Renal cortical epithelial cell (primary cell): ENCODE results near the gene PRDM5. TPM values are rescaled to one million over a fixed set of nuclear protein-coding genes. Genes with fewer than 3 reads are reported as not detected.
"Not testable (repeated sequence)": the region's sequence is repeated elsewhere in the genome, so short reads cannot be mapped to it uniquely, and the experiment has no call there.

Source experiments
- DNase-seq: peaks from one replicate; pipeline ENCODE4 v3.0.0-alpha.2; 2011; ENCODE audit warnings: low read depth
- total RNA-seq: library from RNA; depleted of rRNA; stranded (reverse); fragments of >200 nt; gene quantifications from 2 replicates; pipeline ENCODE4 v1.2.3, GENCODE V29; 2014

Gene PRDM5
- total RNA-seq, 1 donor from 2014 or later, result 9.8 TPM

DNA sequence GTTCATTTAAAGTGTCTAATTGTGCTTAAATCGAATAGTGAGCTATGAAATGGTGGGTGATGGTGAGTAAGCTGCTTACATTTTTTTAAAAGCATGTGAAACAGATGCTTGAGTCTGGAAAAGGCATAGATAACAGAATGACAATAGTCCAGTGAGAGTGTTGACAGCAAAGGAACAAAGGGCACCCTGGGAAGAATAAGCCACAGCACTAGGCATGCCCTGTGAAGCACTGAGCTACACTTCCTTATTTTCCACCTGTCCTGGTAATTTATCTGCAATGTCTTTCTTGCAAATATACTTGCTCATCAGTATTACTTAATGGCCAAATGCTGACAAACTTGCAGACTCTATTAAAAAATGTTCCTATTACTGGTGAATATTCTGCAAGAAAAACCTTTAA lies 168.7 kb downstream of the PRDM5 start:
- peak; percentile 8 for DNase-seq

DNA sequence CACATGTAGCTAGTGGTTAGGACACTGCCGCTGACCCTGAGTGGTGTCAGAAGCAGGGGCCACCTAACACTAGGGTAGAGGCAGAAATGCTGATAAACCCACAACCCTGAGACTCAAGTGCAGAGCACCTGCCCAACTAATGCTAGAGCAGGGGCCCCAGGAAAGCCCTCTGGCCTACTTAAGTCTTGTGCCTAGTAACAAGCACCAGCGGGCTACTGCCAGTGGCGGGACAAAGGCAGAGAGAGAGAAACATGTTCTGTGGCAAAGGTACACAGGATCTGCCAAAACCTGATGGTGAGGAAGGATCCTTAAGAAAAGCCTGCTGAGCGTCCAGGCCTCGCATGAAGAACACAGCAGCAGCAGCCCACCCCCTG lies 172.4 kb downstream of the PRDM5 start:
- no peak for DNase-seq

DNA sequence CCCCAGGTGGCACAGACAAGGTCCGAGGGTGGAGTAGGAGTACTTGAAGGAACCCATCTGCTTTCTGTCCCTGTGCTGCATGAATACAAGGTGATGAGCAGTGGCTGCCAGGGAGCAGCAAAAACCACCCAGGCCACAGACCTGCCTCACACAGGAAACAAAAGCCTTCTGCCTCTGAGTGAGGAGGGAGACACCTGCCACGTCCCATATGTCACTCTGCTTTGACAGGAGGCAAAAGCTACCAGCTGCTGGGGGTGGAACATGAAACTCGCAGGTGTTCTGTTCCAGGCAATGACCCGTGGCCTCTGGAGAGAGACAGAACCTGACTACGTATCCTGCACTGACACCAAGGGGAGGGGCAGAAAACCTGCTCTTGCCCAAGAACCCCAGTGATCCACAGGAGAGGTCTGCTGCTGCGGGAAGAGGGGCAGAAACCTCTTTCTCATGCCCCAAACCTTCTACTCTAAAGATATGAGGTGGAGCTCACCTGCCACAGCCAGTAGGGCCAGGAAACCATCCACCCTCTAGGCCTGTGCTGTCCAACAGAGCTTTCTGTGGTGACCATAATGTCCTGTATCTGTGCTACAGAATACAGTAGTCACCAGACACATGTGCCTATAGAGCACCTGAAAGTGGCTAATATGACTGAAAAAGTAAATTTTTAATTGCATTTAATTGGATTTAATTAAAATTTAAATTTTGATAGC lies 172.9 kb downstream of the PRDM5 start:
- no peak for DNase-seq

DNA sequence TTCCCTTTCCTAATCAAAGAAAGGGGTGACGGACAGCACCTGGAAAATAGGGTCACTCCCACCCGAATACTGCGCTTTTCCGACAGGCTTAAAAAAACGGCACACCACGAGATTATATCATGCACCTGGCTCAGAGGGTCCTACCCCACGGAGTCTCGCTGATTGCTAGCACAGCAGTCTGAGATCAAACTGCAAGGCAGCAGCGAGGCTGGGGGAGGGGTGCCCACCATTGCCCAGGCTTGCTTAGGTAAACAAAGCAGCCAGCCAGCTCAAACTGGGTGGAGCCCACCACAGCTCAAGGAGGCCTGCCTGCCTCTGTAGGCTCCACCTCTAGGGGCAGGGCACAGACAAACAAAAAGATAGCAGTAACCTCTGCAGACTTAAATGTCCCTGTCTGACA lies 180.9 kb downstream of the PRDM5 start:
- not testable (repeated sequence) for DNase-seq

DNA sequence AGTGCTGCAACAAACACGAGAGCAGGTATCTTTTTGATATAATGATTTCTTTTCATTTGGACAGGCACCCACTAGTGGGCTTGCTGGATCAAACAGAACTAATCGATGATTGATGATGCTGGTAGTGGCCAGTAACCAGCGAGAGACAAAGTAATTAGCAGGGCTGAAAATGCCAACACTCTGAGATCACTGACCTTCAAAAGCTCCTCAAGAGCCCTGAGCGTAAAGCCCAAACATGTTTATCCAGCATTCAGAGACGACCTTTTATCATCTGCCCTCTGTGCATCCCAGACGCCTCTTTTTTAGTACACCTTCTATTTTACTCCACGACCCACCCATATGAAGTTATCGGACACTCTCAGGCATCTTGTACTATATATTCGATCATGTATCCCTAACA lies 186.2 kb downstream of the PRDM5 start:
- DNase-seq, result no peak

DNA sequence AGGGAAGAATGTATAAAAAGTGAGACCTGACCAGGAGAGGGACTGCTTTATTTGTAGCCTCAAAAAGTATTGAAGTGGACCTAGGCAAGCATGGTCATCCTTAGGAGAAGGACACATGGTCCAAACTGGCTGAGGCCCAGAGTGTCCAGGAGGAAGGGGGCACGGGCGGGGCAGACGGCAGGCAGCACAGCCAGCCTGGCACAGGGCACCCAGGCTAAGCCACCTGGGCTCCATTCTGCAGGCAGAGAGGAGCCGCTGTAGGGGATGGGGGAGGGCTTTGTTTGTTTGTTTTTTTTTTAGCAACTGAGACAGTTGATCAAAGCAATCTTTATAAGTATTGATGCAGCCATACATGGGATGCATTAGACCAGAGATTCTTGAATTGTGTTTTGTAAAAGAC lies 188.6 kb downstream of the PRDM5 start:
- no peak for DNase-seq

DNA sequence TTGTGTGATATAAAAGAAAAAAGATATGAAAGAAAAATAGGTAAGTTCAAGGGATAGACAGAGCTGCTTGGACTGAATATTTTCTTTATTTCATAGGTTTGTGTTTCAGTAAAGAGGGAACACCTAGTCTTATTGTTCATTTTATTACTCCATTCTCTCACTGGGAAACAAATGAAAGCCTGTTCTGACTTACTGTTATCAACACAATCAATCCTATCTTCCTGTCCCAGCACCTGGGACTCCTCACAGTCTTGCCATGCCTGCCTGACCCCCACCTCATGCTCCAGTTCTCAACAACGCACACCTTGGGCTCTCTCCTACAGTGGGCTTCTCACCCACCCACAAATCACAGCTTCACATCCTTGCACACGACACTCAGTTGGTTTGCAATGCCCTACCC lies 189.5 kb downstream of the PRDM5 start:
- DNase-seq, result no peak

DNA sequence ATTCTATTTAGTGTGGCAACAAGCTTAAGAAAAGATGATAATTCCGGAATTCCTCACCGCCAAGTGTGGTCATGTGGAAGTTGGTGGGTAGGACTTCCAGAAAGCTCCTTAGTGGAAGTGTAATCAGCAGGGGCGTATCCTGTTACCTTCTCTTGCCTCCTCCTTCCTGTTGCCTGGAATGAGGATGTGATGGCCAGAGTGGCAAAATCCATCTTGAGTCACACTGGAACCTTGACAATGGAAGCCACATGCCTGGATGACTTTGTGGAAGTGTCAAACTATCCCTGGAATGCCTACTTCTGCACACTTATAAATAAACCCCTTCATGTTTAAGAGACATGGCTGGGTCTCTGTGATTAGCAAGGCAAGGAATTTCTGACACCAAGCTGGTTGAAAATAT lies 191.0 kb downstream of the PRDM5 start:
- DNase-seq, result peak; percentile 63

DNA sequence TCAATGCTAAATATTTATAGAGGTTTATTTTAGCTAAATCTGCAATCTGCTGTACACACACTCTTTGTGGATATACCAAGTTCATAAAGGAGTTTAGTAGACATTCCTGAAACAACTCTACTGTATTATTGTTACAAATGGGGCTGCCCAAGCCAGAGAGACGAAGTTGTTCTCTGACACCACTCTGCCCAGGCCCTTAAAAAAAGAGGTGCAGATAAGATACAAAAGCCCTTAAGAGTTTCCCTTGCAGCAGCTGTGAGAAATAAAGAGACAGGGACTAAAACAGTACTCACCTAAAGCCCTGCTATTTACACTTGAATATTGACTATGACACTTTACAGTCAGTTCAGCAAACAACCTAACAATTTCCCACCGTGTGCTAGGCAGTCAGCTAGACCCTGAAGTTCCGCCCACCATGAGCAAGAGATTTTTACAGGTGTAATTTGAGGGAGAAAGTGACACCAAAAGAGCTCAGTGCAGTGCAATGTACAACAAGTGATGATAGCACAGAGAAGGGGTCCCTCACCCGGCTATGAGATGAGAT lies 191.7 kb downstream of the PRDM5 start:
- DNase-seq, result no peak

DNA sequence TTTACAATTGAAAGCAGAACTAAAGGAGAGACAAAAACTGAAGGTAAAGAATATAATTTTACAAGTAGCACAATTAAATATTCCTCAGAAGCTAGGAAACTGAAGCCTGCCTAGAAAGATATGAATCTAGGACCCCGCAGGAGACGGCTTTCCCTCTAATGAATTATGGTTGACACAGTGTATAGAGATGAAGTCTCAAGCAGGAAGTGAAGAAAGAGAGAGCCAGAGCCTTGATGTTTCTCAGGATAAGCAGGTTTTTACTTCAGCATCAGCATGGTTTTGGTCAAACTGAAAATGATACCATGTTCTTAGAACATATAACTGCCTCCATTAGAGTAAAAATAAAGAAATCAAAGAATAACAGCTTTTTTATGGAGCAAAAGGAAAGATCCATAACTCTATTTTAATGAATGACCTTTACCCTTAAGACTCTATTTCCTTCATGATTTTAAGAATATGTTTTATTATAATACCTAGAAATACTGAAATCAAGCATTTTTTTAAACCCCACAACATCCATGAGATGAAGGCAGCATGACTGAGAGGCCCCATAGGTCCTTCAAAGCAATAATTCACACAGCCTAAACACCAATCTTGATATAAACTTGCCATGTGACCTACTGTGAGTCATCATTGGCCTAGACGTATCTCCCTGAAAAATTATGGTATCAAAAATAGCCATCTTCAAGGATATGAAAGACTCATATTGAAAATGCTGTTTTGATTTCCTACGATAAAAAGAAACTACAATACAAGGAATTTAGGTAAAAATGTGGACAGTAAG lies 193.4 kb downstream of the PRDM5 start:
- no peak for DNase-seq

DNA sequence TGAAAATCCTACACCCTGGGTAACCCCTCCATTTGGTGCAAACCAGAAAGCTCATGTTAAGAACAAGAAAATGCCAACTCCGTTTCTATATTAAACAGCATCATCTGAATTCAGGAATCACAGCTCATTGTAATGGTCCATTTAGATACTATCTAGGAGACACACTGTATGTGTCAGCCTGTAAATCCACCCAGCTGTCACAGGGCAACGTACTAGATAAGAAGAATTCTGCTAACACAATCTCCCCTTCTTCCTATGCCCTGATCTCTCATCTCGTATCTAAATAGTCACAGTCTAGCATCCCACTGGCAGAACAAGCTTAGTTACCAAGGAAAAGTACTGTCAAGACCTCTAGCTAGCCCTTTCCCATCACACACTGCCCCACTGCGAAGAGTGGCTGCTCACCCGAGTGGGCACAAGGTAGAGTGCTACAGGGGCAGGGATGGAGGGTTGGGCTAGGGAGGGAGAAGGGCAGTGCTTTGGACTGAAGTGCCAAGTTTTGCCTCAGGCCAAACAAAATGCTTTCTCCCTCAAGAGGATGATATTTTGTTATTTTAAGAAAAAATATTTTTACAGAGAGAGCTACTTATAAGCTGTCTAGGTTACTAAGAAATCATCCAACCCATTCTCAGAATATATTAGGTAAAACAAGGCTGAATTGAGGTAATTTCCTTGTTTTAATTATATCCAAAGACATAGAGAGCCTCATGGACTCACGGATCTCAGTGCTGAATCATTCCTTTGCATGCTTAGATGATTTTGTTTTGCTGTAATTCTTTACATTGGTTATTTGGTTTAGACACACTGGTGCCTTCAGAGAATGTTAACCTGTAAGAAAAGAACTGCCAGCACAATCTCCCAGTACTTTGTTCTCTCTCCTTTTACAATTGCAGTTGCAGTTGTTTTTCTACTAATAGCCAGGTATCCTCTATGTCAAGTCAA lies 196.6 kb downstream of the PRDM5 start:
- peak; percentile 69 for DNase-seq

DNA sequence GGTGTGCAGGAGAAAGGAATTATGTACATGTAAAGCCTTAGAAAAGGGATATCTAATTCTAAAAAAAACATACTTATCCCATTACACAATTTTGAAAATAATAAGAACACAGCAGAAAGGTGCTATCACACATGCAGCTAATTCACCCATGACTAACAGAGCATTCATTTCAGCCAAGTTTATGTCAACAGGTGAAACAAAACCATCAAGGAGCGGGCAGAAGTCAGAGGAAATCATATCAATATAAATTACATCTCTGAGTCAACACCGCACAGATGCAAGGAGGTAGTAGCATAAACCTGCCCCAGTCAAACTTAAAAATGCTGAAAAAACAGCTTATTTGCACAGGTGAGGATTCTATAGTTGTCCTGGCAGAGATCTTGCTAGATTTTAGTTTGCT lies 197.9 kb downstream of the PRDM5 start:
- no peak for DNase-seq

DNA sequence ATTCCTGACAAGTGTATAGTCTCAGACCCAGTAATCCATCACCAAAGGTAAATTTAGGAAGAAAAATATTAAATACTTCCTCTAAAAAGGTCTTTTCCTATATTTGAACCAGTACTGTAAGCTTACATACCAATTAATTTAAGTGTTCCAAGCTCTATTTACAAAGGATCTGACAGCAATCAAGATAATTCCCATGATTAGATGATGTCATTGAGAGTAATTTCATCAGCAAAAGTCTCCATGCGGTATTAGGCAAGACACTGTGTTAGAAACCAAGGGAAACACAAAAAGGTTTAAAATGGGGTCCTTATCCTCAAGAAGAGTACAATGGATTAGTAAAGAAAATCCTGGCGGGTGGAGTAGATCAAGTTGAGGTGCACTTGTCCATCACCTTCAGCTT lies 198.5 kb downstream of the PRDM5 start:
- DNase-seq, result no peak

DNA sequence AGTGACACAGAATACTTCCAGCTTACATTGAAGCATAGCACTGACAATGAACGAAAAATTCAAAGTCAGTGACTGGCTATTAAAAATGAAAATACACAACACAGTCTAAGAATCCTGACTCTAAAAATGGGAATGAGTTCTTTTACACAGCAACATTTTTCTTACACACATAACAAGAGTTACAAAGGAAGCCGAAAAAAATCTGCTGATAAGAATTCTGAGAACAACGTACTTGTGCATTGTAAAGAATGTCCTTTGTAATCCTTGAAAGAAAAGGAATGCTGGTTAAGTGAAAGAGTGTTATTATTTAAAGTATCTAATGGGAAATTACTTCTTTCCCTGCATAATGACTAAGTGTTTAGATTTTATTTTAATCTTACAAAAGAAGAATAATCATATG lies 199.4 kb downstream of the PRDM5 start:
- DNase-seq, result no peak

DNA sequence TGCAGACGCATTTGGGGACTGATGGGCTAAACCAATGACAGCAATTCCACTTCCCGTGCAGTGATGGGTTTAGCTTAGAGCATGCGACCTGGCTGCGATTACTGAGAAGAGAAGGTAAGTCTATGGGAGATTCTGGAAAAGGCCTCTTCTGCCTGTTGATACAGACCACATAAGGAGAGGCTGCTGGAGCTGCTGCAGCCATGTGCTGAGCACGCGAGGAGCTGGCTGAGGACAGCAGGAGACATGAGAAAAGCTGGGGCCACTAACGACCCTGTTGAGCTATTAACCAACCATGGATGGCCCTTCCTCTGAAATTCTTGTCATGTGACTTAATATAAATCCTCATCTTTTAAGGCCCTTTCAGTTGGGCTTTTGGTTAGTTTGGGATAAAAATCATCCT lies 199.9 kb downstream of the PRDM5 start:
- DNase-seq, result no peak

DNA sequence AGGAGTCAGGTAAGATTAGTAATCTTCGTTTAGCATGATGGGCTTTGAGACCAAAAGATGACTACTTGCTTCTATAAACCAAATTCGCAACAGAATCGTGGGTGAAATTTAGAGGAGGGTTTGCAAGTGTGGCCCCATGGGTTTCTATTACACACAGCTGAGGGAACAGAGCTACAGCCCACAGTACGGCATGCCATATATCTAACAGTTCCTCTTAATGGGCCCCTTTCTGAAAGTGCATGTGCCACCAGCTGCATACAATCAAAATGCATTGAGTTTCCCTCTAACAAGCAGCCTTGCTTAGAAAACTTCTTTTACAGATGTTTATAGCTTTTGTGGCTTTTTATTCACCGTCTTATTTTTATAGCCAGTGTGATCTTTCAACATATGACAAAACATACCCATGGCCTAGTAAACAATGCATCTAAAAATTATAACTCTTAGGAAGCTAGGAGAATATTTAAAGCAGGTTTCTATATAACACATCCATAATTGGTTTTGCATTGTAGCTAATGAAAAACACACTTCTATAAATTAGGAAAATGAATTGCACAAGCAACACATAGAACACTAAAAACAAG lies 202.1 kb downstream of the PRDM5 start:
- no peak for DNase-seq

DNA sequence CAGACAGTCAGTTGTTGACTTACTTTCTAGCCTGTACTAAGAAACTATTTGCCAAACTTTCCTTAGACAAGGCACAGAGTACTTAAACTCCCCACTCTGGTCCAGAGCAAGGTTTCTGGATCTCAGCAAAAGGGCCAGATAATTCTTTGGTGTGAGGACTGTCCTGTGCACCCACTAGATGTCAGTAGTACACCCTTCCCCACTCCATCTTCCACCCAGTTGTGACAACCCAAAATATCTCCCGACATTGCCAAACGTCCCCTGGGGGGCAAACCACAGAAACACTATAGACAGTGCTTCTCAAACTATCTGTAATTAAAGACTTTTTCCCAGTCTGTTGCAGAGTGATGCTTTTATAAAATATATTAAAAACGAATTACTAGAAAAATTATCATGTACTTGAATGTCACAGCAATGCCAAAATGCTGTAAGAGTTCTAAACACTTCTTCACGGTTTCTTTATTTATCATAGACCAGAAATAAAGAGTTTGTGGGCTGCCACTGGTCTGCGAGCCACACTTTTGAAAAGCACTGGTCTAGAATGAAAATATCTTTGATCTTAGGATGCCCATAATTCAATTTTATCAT lies 203.5 kb downstream of the PRDM5 start:
- peak; percentile 29 for DNase-seq

DNA sequence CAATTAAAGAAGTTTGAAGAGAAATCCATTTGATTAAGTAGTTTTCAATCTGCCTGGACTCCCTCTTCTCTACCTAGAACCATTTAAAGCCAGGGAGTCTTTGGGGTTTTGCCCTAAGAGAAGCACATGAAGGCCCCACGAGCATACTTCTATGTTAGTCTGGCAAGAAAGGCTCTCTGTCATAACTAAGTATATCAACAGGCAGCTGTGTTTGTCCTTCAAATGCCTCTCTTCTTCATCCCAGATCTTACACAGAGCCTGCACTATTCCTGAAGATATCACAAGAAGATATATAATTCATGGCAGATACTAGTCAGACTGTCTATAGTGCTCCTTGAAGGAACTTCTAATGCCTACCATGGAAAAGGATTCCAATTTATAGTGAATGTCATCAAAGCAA lies 206.2 kb downstream of the PRDM5 start:
- no peak for DNase-seq

DNA sequence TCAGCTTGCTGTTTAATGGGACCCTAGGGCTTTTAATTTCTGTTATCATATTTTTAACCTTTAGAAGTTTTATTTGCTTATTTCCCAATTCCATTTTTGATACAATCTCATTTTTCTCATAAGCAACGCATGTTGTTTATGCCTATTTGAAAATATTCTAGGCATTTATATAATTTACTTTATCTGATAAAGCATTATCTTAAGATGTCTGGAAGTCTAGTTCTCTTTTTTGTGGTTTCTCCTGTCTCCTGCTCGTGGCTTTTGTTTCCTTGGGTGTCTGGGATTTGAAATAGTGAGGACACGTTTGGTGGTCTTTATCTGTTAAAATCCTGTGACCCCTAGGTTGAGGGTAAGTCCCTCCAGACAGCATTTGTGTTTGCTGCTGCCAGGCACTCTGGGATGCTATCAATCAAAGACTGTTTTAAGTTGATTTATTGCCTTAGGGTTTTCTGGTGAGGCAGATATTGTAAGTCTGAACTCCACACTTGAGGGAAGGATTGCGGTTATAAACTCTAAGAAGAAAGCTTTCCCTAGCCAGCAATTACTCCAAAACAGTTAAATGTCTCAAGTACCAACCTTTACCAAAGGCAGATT lies 208.0 kb downstream of the PRDM5 start:
- no peak for DNase-seq

DNA sequence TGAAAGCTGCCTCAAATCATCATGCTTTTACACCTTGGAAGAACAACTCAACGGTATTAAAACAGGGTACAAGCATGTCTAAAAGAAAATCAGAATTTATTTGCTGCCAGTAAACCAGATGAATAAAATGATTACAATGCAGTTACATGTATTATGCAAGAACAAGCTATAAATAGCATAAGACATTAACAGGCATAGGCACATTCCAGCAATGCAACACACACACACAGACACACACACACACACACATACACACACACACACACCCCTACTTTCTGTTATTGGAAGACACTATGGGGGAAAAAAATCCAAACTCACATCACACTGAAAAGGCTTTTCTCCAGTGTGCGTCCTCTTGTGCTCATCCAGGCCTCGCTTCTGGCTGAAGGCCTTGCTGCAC lies 212.5 kb downstream of the PRDM5 start:
- DNase-seq, result peak; percentile 52

DNA sequence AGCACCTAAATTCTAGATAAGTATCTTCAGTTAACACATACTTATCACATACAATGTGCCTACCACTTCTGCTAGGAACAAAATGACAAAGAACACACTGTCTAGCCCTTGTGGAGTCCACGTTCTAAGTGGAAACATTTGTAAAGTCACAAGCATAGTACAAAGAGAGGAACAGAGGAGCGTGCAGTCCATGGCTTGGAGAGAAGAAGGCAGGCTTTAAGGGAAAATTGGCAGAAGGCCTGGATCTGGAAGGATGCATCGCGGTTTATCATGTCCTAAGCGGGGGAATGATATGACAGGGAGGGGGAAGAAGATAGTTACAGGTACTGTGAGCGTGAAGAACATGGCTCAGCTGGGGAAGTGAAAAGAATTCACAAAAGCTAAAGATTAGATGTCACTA lies 218.0 kb downstream of the PRDM5 start:
- no peak for DNase-seq
